Measurements from ENCODE around the gene SLC30A2. TPM values are rescaled to one million over a fixed set of nuclear protein-coding genes. Genes with fewer than 3 reads are reported as not detected.

SLC30A2 gene
- polyA plus RNA-seq, 2 of the 4 experiments (the other 2 are of a cell fraction), result not detected

GRCh38 chr1:26092422-26092821 is 46.5 kb upstream of the SLC30A2 start:
- Histone ChIP-seq H3K4me1 (peaks cover 3% of the 10 kb centered on the region; the same call in 2 of the 3 replicates), H3K4me3 (no peak overlapping the region), H3K27ac (no peak overlapping the region), H3K9me3 (no peaks in the 10 kb centered on the region), H3K4me2 (no peak overlapping the region)
- 45% methylated on average over 7 of the region's 7 CpGs for WGBS (ENCODE audit: missing lambda C conversion rate)
- no peak for TF ChIP-seq KDM5A (IDR thresholded peaks at IDR 0.05)
- TF ChIP-seq RNF2 (IDR thresholded peaks at IDR 0.05; ENCODE audit: borderline replicate concordance, low read depth), result no peak
- no peak for TF ChIP-seq BCL3 (IDR thresholded peaks at IDR 0.05)
- no peak for TF ChIP-seq FOSL2 (IDR thresholded peaks at IDR 0.05)
- TF ChIP-seq FOSL2 (CRISPR knock-in tag; IDR thresholded peaks at IDR 0.05), result no peak
- no peak for TF ChIP-seq EHMT2 (IDR thresholded peaks at IDR 0.05; ENCODE audit: low read depth)
- no peak for TF ChIP-seq USF2 (IDR thresholded peaks at IDR 0.05)
- TF ChIP-seq NPAS2 (CRISPR knock-in tag; IDR thresholded peaks at IDR 0.05; ENCODE audit: borderline replicate concordance), result no peak
- no peak for TF ChIP-seq TP53 (CRISPR knock-in tag; IDR thresholded peaks at IDR 0.05)
- TF ChIP-seq PHF8 (IDR thresholded peaks at IDR 0.05; ENCODE audit: borderline replicate concordance, low read depth), result no peak
- no peak for FAIRE-seq
- ChIA-PET POLR2A (no interaction called here), CTCF (interaction anchor here (1.0 kb wide), 1 partner anchor 57 kb away, joined by 3 read pairs; no protein-coding TSS in a partner anchor)
- no peak for DNase-seq (ENCODE audit: low read depth in 1 of 2, low spot score in 1 of 2)
- no peak for ATAC-seq

DNA sequence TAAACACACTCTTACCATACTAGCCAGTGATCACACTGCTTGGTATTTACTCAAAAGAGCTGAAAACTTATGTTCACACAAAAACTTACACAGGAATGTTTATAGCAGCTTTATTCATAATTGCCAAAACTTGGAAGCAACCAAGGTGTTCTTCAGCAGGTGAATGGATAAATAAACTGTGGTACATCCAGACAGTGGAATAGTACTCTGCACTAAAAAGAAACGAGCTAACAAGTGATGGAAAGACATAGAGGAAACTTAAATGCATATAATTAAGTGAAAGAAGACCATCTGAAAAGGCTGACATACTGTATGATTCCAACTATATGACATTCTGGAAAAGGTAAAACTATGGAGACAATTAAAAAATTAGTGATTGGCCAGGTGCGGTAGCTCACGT is 45.0 kb upstream of the SLC30A2 start:
- no peak overlapping the region for H3K27ac ChIP-seq
- CTCF ChIA-PET, result interaction anchor here (0.8 to 2.4 kb wide), 6 partner anchors 12 to 79 kb away, joined by 3 to 9 read pairs (median 3); partner anchors contain the start of gene ZNF593
- POLR2A ChIA-PET, result no interaction called here
- no peaks in the 10 kb centered on the region for H3K4me1 ChIP-seq
- FAIRE-seq (no peak), ATAC-seq (no peak), DNase-seq (ENCODE audit: low read depth in 1 of 2, low spot score in 1 of 2) (no peak)
- H3K4me3 ChIP-seq, result no peak overlapping the region
- no peaks in the 10 kb centered on the region for H3K9me3 ChIP-seq
- TF ChIP-seq JUNB (IDR thresholded peaks at IDR 0.05), result no peak
- no peak for TF ChIP-seq RNF2 (IDR thresholded peaks at IDR 0.05; ENCODE audit: borderline replicate concordance, low read depth)
- no peak for TF ChIP-seq POLR2AphosphoS2 (conservative IDR thresholded peaks at IDR 0.05; ENCODE audit: low read length)
- TF ChIP-seq HES2 (IDR thresholded peaks at IDR 0.05), result no peak
- TF ChIP-seq, protein P1, sequence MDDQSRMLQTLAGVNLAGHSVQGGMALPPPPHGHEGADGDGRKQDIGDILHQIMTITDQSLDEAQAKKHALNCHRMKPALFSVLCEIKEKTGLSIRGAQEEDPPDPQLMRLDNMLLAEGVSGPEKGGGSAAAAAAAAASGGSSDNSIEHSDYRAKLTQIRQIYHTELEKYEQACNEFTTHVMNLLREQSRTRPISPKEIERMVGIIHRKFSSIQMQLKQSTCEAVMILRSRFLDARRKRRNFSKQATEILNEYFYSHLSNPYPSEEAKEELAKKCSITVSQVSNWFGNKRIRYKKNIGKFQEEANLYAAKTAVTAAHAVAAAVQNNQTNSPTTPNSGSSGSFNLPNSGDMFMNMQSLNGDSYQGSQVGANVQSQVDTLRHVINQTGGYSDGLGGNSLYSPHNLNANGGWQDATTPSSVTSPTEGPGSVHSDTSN (IDR thresholded peaks at IDR 0.05), result no peak
- TF ChIP-seq CBX2 (IDR thresholded peaks at IDR 0.05; ENCODE audit: borderline replicate concordance, low read depth), result no peak
- no peak for TF ChIP-seq KDM5A (IDR thresholded peaks at IDR 0.05)
- TF ChIP-seq USF2 (IDR thresholded peaks at IDR 0.05), result no peak
- no peak for TF ChIP-seq NPAS2 (CRISPR knock-in tag; IDR thresholded peaks at IDR 0.05; ENCODE audit: borderline replicate concordance)
- no peak for TF ChIP-seq ESRRA (IDR thresholded peaks at IDR 0.05; ENCODE audit: borderline replicate concordance, low read length)
- no peak for TF ChIP-seq FOSB (CRISPR knock-in tag; IDR thresholded peaks at IDR 0.05)
- TF ChIP-seq HOXA7 (CRISPR knock-in tag; IDR thresholded peaks at IDR 0.05), result no peak
- TF ChIP-seq CHD4 (IDR thresholded peaks at IDR 0.05; ENCODE audit: borderline replicate concordance), result no peak
- no peak for TF ChIP-seq ZC3H11A (IDR thresholded peaks at IDR 0.05)
- no peak for TF ChIP-seq E2F6 (IDR thresholded peaks at IDR 0.05; ENCODE audit: borderline replicate concordance, low read depth)
- TF ChIP-seq, protein P2, sequence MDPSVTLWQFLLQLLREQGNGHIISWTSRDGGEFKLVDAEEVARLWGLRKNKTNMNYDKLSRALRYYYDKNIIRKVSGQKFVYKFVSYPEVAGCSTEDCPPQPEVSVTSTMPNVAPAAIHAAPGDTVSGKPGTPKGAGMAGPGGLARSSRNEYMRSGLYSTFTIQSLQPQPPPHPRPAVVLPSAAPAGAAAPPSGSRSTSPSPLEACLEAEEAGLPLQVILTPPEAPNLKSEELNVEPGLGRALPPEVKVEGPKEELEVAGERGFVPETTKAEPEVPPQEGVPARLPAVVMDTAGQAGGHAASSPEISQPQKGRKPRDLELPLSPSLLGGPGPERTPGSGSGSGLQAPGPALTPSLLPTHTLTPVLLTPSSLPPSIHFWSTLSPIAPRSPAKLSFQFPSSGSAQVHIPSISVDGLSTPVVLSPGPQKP (IDR thresholded peaks at IDR 0.05; ENCODE audit: low read depth, low read length), result no peak
- TF ChIP-seq HOXB13 (CRISPR knock-in tag; IDR thresholded peaks at IDR 0.05; ENCODE audit: low read depth), result no peak
- no peak overlapping the region for H3K4me2 ChIP-seq
- 58% methylated on average over 3 of the region's 3 CpGs for WGBS (ENCODE audit: missing lambda C conversion rate)
